A673 (cell line): ENCODE data around the gene BRPF1. TPM values are rescaled to one million over a fixed set of nuclear protein-coding genes. Genes with fewer than 3 reads are reported as not detected.

Source experiments
- BruUV-seq: library from RNA; stranded (reverse); fragments of 400-500 nt; replicated peaks from 2 replicates; lab custom pipeline; 2021; lab: Mats Ljungman, UMichigan
- CTCF ChIA-PET: fragments of 300-600 bp; sonication (Branson Sonifier 250); formaldehyde crosslinking; loops from one replicate; lab custom pipeline; 2022; ENCODE audit warnings: antibody characterized with exemption; lab: Charles Lee
- POLR2A ChIA-PET: fragments of 300-600 bp; sonication (Branson Sonifier 250); formaldehyde crosslinking; loops from one replicate; lab custom pipeline; 2022; ENCODE audit warnings: antibody characterized with exemption; ENCODE audit not compliant: low non-redundant PET; lab: Charles Lee
- DNase-seq: peaks from one replicate; pipeline ENCODE4 v3.0.0-alpha.2; 2015; ENCODE audit warnings: low spot score
- H3K27ac ChIP-seq: fragments of 200-600 bp; sonication (generic); 2 replicates; pipeline ENCODE4 v1.5.1; 2016; ENCODE audit warnings: mixed run types, low read depth, mild to moderate bottlenecking, mixed read lengths, antibody characterized with exemption, low read length; ENCODE audit not compliant: poor library complexity, severe bottlenecking
- H3K27me3 ChIP-seq: fragments of 200-600 bp; sonication (generic); replicated peaks from 2 replicates; pipeline ENCODE4 v1.6.1; 2017; ENCODE audit warnings: mixed run types, low read depth, mild to moderate bottlenecking, mixed read lengths, antibody characterized with exemption, low read length; ENCODE audit not compliant: insufficient read depth, poor library complexity
- H3K36me3 ChIP-seq: fragments of 200-600 bp; sonication (generic); 2 replicates; pipeline ENCODE4 v1.6.1; 2016; ENCODE audit warnings: mixed run types, mild to moderate bottlenecking, mixed read lengths, antibody characterized with exemption, low read length; ENCODE audit not compliant: insufficient read depth, poor library complexity, severe bottlenecking
- H3K4me1 ChIP-seq: fragments of 200-600 bp; sonication (generic); 2 replicates; pipeline ENCODE4 v1.6.1; 2017; ENCODE audit warnings: mixed run types, mild to moderate bottlenecking, mixed read lengths, antibody characterized with exemption, low read length; ENCODE audit not compliant: insufficient read depth, poor library complexity, severe bottlenecking
- H3K4me3 ChIP-seq: fragments of 200-600 bp; sonication (generic); 2 replicates; pipeline ENCODE4 v1.5.1; 2016; ENCODE audit warnings: low read depth, mixed run types, mild to moderate bottlenecking, mixed read lengths, low read length; ENCODE audit not compliant: poor library complexity, severe bottlenecking
- H3K9me3 ChIP-seq: fragments of 200-600 bp; sonication (generic); 2 replicates; pipeline ENCODE4 v1.6.1; 2016; ENCODE audit warnings: mixed run types, low read depth, mild to moderate bottlenecking, mixed read lengths, antibody characterized with exemption, low read length; ENCODE audit not compliant: poor library complexity, severe bottlenecking
- CTCF ChIP-seq: fragments of 300-800, 200-600 bp; sonication (generic); conservative IDR thresholded peaks from 2 replicates; pipeline ENCODE4 v1.5.1; 2017; ENCODE audit warnings: low read depth, mild to moderate bottlenecking, antibody characterized with exemption, low read length, moderate library complexity, mixed read lengths
- EZH2 ChIP-seq: fragments of 200-600 bp; sonication (generic); IDR thresholded peaks from 2 replicates; pipeline ENCODE4 v1.6.1; 2017; ENCODE audit warnings: borderline replicate concordance, low read depth, mild to moderate bottlenecking, mixed read lengths, antibody characterized with exemption, low read length; ENCODE audit not compliant: poor library complexity, severe bottlenecking
- intact Hi-C: fragments of 100-400 bp; cut with micrococcal nuclease; formaldehyde crosslinking; loops from one replicate; pipeline ENCODE4 v1.10.0; 2022; ENCODE audit not compliant: unreplicated experiment
- total RNA-seq: library from RNA; stranded (reverse); gene quantifications from 2 replicates; pipeline ENCODE4 v1.2.3, GENCODE V29; 2021

Gene BRPF1
- total RNA-seq, 1 experiment from 2014 or later, result 32.0 TPM

- BruUV-seq, result no TSS peak
- CTCF ChIA-PET, result no interaction called here
- Histone ChIP-seq H3K27ac (no peak overlapping the region), H3K27me3 (peaks cover 23% of the 10 kb centered on the region), H3K9me3 (no peaks in the 10 kb centered on the region), H3K4me3 (no peak overlapping the region), H3K36me3 (no peaks in the 10 kb centered on the region), H3K4me1 (no peaks in the 10 kb centered on the region)
- POLR2A ChIA-PET, result no interaction called here
- no peak for DNase-seq
- intact Hi-C loops, result no loop called here
- TF ChIP-seq EZH2 (no peak), CTCF (no peak)
These were observed 10.4 kb upstream of the BRPF1 start for GRCh38 chr3:9721015-9721699.

GRCh38 chr3:9721700-9722060 lies 9.9 kb upstream of the BRPF1 start:
- BruUV-seq, result no TSS peak
- Histone ChIP-seq H3K27ac (no peak overlapping the region), H3K4me3 (no peak overlapping the region), H3K27me3 (peaks cover 21% of the 10 kb centered on the region), H3K36me3 (no peaks in the 10 kb centered on the region), H3K9me3 (no peaks in the 10 kb centered on the region), H3K4me1 (no peaks in the 10 kb centered on the region)
- ChIA-PET CTCF (no interaction called here), POLR2A (no interaction called here)
- TF ChIP-seq EZH2 (no peak), CTCF (no peak)
- intact Hi-C loops, result no loop called here
- no peak for DNase-seq

- Histone ChIP-seq H3K36me3 (no peaks in the 10 kb centered on the region), H3K27ac (no peak overlapping the region), H3K27me3 (peaks cover 1% of the 10 kb centered on the region), H3K9me3 (no peaks in the 10 kb centered on the region), H3K4me1 (no peaks in the 10 kb centered on the region), H3K4me3 (no peak overlapping the region)
- DNase-seq, result no peak
- BruUV-seq, result no TSS peak
- CTCF ChIA-PET, result no interaction called here
- intact Hi-C loops, result no loop called here
- POLR2A ChIA-PET, result no interaction called here
- TF ChIP-seq EZH2 (no peak), CTCF (no peak)
These were observed 5.6 kb upstream of the BRPF1 start for GRCh38 chr3:9725775-9726515.
